Pancreas (tissue), 10 donors: ENCODE results near the gene IFIT2. TPM values are rescaled to one million over a fixed set of nuclear protein-coding genes. Genes with fewer than 3 reads are reported as not detected.
"Not testable (repeated sequence)": the region's sequence is repeated elsewhere in the genome, so short reads cannot be mapped to it uniquely, and the experiment has no call there.

Experiments used
- ATAC-seq, 4 donors: fragments of 200-7000 bp; cut with Tn5 transposase; one replicate each; pipeline versions ENCODE4 v1.8.0 to v1.9.1; 2020; ENCODE audit warnings: mild to moderate bottlenecking in 4 of 4, moderate library complexity in 4 of 4
- DNase-seq, 6 donors: peaks; one replicate each; pipeline ENCODE4 v3.0.0-alpha.2; 2020
- FAIRE-seq: peaks from 2 replicates; lab custom pipeline; 2012; peaks lifted over from hg19 to GRCh38; lab: Jason Lieb, UNC
- H3K27ac ChIP-seq, 4 donors: fragments of 200-600 bp; sonication (generic); 1 replicate in 3 of 4; 2 replicates in 1 of 4; pipeline versions ENCODE4 v1.5.0 to v1.8.0; 2020
- H3K27me3 ChIP-seq, 4 donors: fragments of 200-600 bp; one replicate each; pipeline ENCODE4 v1.8.0; 2021
- H3K36me3 ChIP-seq, 3 donors: fragments of 200-600 bp; sonication (generic) in 1 of 3; one replicate each; pipeline versions ENCODE4 v1.5.0 to v1.8.0; 2020 to 2021
- H3K4me1 ChIP-seq, 3 donors: fragments of 200-600 bp; one replicate each; pipeline ENCODE4 v1.8.0; 2021
- H3K4me3 ChIP-seq, 4 donors: fragments of 200-600 bp; sonication (generic) in 2 of 4; one replicate each; pipeline versions ENCODE4 v1.5.0 to v1.8.0; 2020 to 2021
- H3K9me3 ChIP-seq, 4 donors: fragments of 200-600 bp; one replicate each; pipeline ENCODE4 v1.8.0; 2021
- WGBS, 2 donors: extraction: QIAGEN DNeasy Blood & Tissue Kit; methylation state at CpG; one replicate each; pipeline ENCODE4 v1.1.7; 2013; 5-methylcytosine and 5-hydroxymethylcytosine counted together
- intact Hi-C, 3 donors: fragments of 100-400 bp; cut with DNase I; formaldehyde crosslinking; loops; one replicate each; pipeline versions ENCODE4 v1.11.1 to v1.14.2; 2022
- polyA plus RNA-seq, 2 donors: library from polyadenylated mRNA; stranded (reverse); fragments of 200-250 nt; gene quantifications; one replicate each; pipeline ENCODE4 v1.2.3, GENCODE V29; 2013
- total RNA-seq, 6 donors: library from RNA; stranded (reverse); fragmentation: NEBNext Ultra II Directional in 4 of 6; extraction: Animal tissue kit (Norgen Biotek cat#: 25700) in 4 of 6; gene quantifications; one replicate each; pipeline versions ENCODE4 v1.2.1 to v1.2.4, GENCODE V29; 2021 to 2023
- TF ChIP-seq, protein P1 (sequence below), 4 donors: fragments of 200-600 bp; sonication (generic) in 3 of 4; IDR thresholded peaks; one replicate each; pipeline versions ENCODE4 v1.5.0 to v1.8.0; 2021; ENCODE audit warnings: antibody characterized with exemption in 4 of 4
- donor health status: healthy with polysubstance abuse.
- donor health status: DM: no; HTN: no; CAD: no; lungs with moderate emphysema.
- donor health status: DM: no; HTN: no; CAD: no.
- donor health status: control.
- donor health status: control.
- donor health status: Bipolar disorder and iron deficiency.
- donor health status: DM: yes; HTN: yes; CAD: no.
- donor health status: DM: no; HTN: no; CAD: no.
- donor health status: DM: no; HTN: no; CAD: no.
- donor health status: DM: yes; HTN: yes; CAD: no.

The IFIT2 gene
- total and polyA plus RNA-seq, 8 donors = 1.3 to 7.5 (median 1.6) TPM

DNA sequence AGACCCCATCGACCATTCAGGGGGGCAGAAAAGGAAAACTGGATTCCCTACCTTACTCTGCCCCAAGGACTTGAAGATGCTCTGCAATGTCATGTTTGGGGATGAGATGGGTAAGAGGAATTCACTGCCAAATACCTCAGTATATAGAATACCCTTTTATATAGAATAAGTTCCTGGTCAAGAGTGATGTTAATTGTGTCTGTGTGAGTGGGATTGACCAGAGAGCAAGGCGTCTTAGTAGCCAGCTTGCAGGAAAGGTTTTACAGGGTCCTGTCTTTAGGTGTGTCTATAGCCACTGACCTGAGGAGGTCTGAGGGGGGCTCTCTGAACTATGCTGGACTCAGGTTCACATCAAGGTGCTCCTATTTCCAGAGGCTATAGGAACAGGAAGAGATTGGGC is 27.3 kb downstream of the IFIT2 start:
- Histone ChIP-seq H3K9me3 (no peaks in the 10 kb centered on the region), H3K36me3 (no peaks in the 10 kb centered on the region), H3K4me3 (peak overlapping the region in 1 of 4 donors; percentile 45), H3K27me3 (no peaks in the 10 kb centered on the region), H3K4me1 (peaks cover 0 to 25% (median 0%) of the 10 kb centered on the region in 3 donors), H3K27ac (no peak overlapping the region)
- ATAC-seq = no peak
- TF ChIP-seq, protein P1, sequence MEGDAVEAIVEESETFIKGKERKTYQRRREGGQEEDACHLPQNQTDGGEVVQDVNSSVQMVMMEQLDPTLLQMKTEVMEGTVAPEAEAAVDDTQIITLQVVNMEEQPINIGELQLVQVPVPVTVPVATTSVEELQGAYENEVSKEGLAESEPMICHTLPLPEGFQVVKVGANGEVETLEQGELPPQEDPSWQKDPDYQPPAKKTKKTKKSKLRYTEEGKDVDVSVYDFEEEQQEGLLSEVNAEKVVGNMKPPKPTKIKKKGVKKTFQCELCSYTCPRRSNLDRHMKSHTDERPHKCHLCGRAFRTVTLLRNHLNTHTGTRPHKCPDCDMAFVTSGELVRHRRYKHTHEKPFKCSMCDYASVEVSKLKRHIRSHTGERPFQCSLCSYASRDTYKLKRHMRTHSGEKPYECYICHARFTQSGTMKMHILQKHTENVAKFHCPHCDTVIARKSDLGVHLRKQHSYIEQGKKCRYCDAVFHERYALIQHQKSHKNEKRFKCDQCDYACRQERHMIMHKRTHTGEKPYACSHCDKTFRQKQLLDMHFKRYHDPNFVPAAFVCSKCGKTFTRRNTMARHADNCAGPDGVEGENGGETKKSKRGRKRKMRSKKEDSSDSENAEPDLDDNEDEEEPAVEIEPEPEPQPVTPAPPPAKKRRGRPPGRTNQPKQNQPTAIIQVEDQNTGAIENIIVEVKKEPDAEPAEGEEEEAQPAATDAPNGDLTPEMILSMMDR (IDR thresholded peaks at IDR 0.05) = no peak
- FAIRE-seq = no peak
- DNase-seq = no peak
- WGBS, 2 donors = 82 to 96% methylated on average over 2 of the region's 2 CpGs
- intact Hi-C loops = no loop called here

DNA sequence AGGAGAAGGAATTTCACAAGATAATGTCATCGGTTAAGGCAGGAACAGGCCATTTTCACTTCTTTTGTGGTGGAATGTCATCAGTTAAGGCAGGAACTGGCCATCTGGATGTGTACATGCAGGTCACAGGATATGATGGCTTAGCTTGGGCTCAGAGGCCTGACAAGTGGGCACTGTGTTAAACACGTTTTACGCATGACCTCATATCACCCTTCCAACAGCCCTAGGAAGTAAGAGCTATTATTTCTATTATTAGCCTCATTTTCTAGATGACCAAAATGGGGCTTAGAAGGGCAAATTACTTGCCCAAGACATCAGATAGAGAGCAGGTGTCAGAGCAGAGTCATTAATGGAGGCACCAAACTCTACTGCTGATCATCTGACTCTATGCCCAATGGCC is 28.2 kb downstream of the IFIT2 start:
- H3K4me1 ChIP-seq = peaks cover 0 to 25% (median 0%) of the 10 kb centered on the region in 3 donors
- H3K27me3 ChIP-seq, H3K27ac ChIP-seq, H3K36me3 ChIP-seq, FAIRE-seq, ATAC-seq, H3K4me3 ChIP-seq, DNase-seq, H3K9me3 ChIP-seq, intact Hi-C loops: not testable (repeated sequence)
- WGBS, 2 donors = 74 to 79% methylated on average over 2 of the region's 3 CpGs

DNA sequence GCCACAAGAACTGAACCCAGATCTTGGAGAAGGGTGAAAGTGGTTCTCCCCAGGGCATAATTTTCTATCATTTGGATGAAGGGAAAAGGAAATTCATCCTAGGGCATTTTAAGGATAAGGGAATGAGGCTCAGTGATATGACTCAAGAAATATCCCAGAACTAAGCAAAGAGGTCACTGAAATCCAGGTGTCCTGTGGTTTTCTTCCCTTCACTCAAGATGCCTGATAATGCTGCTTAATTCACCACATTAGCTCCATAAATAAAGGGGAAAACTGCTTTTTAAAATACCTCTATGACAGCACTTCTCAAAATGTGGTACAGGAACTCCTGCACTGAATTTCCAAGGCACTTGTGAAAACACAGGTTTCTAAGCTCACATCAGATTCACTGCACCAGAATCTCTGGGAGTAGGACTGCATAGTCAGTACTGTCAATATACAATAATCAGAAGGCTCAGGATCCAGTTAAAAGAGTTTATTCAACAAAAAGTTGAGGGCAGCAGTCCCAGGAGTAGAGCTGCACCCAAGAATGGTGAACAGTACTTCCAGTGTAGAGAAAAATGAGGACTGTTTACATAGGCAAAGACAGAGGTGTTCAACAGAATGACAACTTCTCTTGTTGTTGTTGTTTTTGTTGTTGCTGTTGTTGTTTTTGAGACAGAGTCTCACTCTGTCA is 28.8 kb downstream of the IFIT2 start:
- H3K4me1 ChIP-seq = peaks cover 0 to 25% (median 0%) of the 10 kb centered on the region in 3 donors
- FAIRE-seq (no peak), ATAC-seq (no peak), DNase-seq (no peak)
- no peak overlapping the region for H3K4me3 ChIP-seq
- H3K36me3 ChIP-seq = no peaks in the 10 kb centered on the region
- no peaks in the 10 kb centered on the region for H3K27me3 ChIP-seq
- no peaks in the 10 kb centered on the region for H3K9me3 ChIP-seq
- intact Hi-C loops = no loop called here
- TF ChIP-seq, protein P1 (IDR thresholded peaks at IDR 0.05) = no peak
- H3K27ac ChIP-seq = no peak overlapping the region

DNA sequence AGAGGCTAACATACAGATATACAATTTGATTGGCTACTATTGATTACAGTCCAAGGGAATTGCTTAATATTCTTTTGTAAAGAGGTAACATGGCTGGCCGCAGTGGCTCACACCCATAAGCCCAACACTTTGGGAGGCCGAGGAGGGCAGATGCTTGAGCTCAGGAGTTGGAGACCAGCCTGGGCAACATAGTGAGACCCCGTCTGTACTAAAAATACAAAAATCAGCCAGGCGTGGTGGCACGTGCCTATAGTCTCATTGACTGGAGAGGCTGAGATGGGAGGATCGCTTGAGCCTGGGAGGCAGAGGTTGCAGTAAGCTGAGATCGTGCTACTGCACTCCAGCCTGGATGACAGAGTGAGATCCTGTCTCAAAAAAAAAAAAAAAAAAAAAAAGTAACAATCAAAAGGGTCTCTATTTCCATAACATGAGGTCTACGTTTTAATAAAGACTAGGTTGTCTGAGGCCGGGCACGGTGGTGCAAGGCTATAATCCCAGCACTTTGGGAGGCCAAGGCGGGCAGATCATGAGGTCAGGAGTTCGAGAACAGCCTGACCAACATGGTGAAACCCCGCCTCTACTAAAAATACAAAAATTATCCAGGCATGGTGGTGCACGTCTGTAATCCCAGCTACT is 29.8 kb downstream of the IFIT2 start:
- DNase-seq, H3K36me3 ChIP-seq, intact Hi-C loops, FAIRE-seq, H3K9me3 ChIP-seq, H3K27me3 ChIP-seq, ATAC-seq: not testable (repeated sequence)
- peak overlapping the region; percentile 7 to 77 (median 54) for H3K27ac ChIP-seq
- WGBS, 2 donors = 82 to 84% methylated on average over 14 of the region's 14 CpGs
- H3K4me1 ChIP-seq = peaks cover 0 to 25% (median 0%) of the 10 kb centered on the region in 3 donors
- H3K4me3 ChIP-seq = peak overlapping the region in 1 of 4 donors; percentile 32

DNA sequence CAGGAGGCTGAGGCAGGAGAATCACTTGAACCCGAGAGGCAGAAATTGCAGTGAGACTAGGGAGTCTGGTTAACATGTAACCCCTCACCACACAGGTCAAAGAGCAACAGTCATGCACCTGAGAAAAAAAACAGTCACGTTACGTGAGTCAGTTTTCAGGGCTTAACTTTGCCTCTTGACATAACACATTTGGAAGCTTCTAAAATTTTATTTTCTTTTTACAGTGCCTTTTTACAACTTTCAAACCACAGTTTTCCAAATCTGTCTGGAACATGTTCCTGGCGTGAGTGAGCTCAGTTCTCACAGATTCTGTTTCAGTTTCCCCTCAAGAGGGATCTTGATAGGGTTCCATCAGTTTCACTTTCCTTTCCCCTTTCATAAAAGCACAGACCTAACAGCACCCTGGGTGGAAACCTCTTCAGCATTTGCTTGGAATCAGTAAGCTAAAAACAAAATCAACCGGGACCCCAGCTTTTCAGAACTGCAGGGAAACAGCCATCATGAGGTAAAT is 30.3 kb downstream of the IFIT2 start:
- FAIRE-seq (peak; percentile 26), ATAC-seq (peak; percentile 49 to 77 (median 72)), DNase-seq (no peak)
- H3K36me3 ChIP-seq = no peaks in the 10 kb centered on the region
- 4 to 14% methylated on average over 5 of the region's 5 CpGs for WGBS, 2 donors
- intact Hi-C loops = no loop called here
- H3K4me3 ChIP-seq = peak overlapping the region in 2 of 4 donors; percentile 0 to 32
- no peaks in the 10 kb centered on the region for H3K27me3 ChIP-seq
- no peaks in the 10 kb centered on the region for H3K9me3 ChIP-seq
- TF ChIP-seq, protein P1 (IDR thresholded peaks at IDR 0.05) = no peak
- peak overlapping the region; percentile 7 to 77 (median 54) for H3K27ac ChIP-seq
- H3K4me1 ChIP-seq = peaks cover 0 to 22% (median 0%) of the 10 kb centered on the region in 3 donors
